HG02981 (cell line): Measurements from ENCODE around the gene OPHN1.
"Not testable (repeated sequence)": the region's sequence is repeated elsewhere in the genome, so short reads cannot be mapped to it uniquely, and the experiment has no call there.

Experiments used
- ATAC-seq: cut with Tn5 transposase; IDR thresholded peaks from one replicate; pipeline ENCODE4 v1.9.1; 2021; ENCODE audit warnings: mild to moderate bottlenecking, moderate library complexity; ENCODE audit not compliant: unreplicated experiment

OPHN1 gene

DNA sequence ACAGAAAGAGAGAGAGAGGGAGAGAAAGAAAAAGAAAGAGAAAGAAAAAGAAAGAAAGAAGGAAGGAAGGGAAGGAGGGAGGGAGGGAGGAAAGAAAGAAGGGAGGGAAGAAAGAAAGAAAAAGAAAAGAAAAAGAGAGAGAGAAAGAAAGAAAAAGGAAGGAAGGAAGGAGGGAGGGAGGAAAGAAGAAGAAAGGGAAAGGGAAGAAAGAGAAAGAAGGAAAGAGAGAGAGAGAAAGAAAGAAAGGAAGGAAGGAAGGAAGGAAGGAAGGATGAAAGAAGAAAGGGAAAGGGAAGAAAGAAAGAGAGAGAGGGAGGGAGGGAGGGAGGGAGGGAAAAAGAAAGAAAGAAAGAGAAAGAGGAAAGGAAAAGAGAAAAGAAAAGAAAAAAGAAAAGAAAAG lies 10.8 kb downstream of the OPHN1 start:
- ATAC-seq = no peak

DNA sequence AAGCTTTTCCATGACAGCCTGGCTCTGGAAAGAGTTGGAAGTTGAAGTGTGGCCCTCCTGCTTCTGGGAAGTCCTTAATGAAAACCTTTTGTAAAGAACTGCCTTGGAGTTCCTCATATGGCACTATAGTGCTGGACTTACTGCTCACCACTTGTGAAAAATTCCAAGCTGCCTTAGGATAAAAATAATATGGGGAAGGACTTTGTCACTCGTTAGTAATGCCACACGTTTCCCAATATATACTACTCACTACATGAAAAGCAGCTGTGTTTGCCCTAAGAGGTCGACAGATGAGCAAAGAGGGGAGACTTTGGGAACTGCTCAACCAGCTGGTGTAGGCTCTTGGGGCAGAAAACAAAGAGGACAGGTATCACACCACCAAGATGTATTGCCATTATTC lies 11.7 kb downstream of the OPHN1 start:
- no peak for ATAC-seq

DNA sequence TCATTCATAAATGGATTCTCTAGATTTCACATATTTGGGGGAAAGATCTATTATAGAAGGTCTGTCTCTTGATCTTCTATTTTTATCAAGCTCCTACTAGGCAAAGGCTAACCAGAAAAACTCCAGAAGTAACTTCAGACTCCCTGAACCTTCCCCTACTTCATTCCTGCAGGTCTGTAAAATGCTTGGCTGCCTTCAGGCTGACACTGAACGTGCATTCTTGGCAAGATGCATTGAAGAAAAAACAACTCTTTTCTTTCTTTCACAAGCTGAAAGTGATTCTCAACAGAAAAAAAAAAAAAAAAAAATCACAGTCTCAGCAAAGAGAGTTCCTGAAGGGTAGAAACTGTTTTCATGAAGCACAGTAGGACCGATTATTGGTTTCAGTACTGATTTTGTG lies 12.7 kb downstream of the OPHN1 start:
- no peak for ATAC-seq

DNA sequence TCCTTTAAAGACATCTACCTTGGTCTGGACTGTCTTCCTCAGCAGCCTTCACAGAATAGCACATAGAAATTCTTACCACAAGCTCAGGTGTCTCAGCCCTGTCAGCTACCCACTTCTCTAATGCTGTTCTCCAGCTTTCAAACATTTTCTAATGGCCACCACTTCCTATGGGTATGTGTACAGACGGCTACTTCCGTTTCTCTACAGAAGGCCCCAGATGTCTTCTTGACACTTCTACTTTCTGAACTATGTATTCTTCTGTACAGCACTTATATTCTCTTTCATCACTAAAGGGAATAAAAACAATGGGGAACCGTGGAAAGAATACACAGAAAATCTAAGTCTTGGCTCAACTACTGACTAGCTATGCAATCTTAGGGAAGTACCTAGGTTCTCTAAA lies 13.3 kb downstream of the OPHN1 start:
- no peak for ATAC-seq

DNA sequence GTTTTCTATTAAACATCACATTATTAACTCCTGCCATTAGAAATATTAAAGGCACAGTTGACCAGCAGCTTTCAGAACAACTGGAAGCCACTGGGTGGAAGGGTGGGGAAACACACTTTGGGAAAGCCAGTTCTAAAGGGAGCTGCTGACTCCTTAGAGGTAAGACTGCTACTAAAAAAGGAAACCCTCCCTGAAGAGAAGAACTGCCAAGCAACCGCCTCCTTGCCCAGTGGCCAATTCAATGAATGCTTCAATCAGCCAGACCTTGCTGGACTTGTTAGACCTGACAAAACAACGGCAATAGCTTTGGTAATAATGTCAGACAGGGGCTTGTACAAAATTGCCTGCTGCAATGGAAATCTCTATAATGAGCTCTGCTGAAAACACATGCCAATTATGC lies 15.6 kb downstream of the OPHN1 start:
- no peak for ATAC-seq

DNA sequence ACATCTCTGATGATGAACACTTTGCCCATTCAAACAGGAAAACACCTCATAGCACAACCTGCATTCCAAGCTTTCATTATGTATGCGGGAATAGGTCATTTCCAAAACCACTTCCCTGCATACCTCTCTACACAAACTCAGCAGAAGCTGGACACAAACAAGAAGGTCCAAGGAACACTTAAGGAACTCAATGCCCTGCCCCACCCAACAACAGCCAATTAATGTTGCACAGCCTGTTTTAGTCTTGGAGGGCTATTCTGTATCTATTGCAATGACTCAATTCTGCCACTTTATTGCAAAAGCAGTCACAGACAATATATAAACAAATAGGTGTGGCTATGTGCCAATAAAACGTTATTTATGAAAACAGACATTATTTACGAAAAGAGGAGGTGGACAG lies 16.7 kb downstream of the OPHN1 start:
- no peak for ATAC-seq

DNA sequence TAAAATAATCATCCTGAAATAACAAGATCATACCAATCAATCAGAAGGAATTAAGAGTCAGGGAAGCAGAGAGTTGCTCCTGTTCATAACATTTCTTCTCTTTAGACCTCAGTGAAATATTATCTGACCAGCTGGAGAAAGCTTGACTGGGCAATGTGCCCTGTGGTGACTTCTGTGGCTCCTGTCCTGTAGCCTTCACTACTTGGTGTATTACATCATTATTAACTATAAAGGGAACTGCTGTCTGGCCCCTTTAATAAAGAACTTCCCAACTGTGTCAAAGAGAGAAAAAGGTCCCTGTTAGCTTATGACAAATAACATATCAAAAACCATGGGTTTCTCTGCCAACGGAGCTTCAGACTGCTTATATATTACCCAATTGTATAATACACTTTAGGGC lies 18.0 kb downstream of the OPHN1 start:
- ATAC-seq = no peak

DNA sequence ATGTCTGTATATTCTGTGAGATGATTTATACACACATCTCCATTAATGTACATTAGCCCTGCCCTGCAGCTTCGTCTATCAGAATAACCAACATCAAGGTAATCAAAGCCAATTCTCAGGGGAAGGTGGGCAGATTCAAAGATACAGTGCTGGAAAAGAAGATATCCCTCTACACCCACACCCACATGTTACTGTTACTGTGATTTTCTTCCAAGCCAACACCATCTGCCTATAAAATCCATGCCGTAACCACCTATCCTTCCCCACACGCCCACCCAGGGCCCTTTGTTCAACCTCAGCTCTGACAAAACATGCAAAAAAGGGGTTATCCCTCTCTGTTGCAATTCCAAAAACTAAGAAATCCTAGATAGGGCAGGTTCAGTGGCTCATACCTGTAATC lies 20.0 kb downstream of the OPHN1 start:
- ATAC-seq = no peak

DNA sequence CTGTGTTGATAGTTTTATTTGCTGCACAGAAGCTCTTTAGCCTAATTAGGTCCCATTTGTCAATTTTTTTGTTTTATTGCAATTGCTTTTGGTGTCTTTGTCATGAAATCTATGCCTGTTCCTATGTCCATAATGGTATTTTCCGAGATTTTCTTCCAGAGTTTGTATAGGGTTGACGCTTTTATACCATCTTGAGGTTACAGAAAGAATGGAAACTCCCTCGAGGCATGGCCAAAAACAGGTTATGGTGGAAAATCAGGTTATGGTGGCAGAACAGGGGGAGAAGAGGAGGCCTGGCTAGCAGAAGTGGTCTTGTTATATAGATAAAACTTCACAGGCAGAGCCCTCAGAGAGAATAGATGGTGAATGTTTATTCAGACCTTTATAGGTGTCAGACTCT lies 21.6 kb downstream of the OPHN1 start:
- ATAC-seq = no peak

DNA sequence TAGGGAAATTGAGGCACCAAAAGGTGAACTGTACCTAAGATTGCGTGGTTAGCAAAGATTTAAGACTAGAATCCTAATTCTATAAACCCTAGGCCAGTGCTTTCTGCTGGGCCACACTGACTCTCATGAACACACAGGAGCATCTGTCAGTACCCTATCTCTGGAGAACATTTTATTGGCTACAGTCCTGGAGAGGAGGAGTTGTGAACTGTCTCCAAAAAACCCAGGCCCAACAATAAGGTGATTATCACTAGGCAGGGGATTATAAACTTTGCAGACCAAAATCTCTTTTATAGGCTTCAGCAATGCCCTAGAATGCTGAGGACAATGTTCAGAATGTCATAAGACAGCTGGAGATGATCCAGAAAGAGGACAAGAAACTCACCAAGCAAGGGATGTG lies 24.1 kb downstream of the OPHN1 start:
- no peak for ATAC-seq

DNA sequence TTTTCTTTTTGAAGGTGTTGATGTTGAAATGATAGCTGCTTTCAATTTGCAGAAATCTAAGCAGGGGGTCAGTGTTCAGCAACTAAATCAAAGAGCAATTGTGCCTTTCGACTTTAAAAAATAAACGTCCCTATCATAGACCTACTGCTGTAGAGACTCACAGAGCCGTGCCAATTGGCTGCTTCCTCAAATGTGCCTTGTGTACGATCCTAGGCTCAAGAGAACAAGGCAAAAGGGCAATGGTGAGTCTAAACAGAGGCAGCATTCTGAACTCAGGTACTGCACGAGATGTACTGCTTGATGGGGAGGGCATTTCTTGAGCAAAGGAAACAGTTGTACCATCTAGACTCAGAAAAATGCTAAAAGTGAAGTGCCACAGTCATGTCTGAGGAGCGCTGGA lies 29.8 kb downstream of the OPHN1 start:
- ATAC-seq = no peak

DNA sequence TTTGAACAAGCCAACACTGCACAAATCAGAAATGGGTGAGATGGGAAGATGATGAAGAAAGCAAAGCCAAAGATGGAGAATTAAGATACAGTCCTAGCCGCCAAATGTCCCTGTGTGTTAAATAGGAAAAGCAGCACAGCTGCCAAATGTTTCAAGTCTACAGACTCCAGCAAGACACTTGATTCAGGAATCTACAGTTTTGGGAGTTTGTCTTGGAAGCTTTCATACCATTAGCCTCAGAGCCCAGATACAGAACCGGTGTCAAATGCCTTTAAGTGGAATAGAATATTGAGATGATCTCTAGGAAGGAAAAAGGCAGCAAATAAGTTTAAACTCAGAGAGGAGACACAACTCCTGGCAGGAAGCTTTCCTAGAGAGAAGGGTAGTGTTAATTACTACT lies 30.3 kb downstream of the OPHN1 start:
- ATAC-seq = no peak

DNA sequence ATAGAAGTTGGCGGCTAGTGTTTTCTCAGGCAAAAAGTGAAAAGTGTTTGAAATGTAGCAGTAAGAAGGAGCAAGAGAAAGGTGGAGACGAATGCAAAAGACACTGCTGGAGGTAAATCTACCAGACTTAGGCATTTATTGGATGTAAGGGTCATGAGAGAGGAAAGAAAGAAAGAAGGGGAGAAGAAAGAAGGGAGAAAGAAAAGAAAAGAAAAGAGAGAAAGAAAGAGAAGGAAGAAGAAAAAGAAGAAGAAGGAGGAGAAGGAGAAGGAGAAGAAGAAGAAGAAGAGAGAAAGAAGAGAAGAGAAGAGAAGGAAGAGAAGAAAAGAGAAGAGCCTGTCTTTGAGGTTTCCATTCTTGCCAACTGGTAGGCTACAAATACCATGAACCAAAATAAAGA lies 31.2 kb downstream of the OPHN1 start:
- no peak for ATAC-seq

DNA sequence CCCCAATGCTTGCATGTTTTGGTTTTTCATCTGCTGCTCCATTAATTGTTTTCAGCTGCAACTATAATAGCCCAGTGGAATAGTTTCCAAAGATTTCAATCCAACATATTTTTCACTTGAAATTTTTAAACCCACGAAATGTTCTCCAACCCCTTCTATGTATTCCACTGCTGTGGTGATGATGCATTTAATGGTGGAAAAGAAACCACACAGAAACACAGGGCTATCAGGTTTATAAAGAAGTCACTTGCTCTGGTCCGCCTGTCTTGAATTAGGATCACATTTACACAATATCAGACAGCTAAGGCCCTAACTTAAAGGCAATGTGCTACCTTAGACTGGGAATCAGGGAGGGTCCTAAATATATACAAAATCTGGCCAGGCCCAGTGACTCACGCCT lies 35.0 kb downstream of the OPHN1 start:
- ATAC-seq = no peak

DNA sequence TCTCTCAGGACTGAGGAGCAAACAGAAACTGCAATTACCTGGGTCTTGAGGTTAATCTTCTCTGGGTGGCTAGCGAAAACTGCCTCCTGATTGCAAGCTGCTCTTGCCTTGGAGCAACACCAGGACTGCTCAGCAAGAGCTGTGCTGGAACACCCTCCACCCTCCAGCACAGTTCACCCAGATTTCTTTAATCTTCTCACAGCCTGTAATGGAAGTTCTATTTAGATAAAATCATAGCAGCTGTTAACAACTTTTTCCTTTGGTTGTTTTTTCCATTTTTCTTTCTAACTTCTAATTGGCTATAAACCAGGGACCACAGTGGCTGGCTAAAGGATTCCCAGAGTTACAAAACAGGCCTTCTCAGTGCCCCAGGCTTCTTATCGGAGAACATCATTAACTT lies 36.3 kb downstream of the OPHN1 start:
- no peak for ATAC-seq

DNA sequence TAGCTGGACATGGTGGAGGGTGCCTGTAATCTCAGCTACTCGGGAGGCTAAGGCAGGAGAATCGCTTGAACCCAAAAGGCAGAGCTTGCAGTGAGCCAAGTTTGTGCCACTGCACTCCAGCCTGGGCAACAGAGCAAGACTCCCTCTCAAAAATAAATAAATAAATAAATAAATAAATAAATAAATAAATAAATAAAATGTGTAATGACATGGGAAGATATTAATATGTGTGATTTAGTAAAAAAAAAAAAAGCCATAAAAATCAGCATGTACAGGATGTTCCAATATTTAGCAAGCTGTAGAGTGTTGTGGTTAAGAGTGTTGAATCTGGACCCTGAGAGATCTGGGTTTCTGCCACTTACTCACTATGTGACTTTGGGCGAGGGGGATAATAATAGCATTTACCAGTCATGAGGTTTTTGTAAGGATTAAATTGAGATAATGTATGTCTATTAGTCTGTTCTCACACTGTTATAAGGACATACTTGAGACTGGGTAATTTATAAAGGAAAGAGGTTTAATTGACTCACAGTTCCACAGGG lies 43.8 kb downstream of the OPHN1 start:
- not testable (repeated sequence) for ATAC-seq

DNA sequence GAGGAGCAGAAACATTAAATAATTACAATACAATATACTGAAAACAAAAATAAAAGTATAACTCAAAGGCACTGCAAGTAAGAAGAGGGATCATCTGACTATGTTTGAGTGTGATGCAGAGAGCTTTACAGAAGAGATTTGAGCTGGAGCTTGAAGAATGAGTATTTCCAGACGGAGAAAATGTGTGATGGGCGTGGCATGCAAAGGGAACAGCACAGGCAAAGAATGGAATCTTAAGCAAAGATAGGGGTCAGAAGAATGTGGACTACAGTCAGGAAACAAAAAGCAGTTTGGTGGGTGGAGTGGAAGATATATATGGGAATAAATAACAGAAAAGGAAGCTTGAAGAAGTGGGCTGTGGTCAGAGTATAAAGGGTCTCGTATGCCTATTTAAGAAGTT lies 45.5 kb downstream of the OPHN1 start:
- no peak for ATAC-seq

DNA sequence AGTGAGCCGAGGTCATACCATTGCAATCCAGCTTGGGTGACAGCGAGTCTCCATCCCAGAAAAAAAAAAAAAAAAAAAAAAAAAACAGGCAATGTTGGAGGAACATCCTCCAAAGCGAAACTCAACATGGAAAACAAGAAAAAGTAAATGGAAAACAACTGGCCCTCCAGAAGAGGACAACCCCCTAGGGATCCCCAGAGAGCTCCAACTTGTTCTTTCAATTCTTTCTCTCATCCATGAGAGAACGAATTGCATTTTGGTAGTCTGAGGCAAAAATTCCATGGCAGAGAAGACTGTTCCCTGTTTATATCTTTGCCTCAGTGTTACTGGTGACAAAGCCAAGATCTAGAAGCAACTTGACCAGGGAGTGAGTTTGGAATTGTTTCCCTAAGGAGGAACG lies 49.8 kb downstream of the OPHN1 start:
- no peak for ATAC-seq

DNA sequence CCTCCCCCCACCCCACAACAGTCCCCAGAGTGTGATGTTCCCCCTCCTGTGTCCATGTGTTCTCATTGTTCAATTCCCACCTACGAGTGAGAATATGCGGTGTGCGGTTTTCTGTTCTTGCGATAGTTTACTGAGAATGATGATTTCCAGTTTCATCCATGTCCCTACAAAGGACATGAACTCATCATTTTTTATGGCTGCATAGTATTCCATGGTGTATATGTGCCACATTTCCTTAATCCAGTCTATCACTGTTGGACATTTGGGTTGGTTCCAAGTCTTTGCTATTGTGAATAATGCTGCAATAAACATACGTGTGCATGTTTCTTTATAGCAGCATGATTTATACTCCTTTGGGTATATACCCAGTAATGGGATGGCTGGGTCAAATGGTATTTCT lies 55.7 kb downstream of the OPHN1 start:
- not testable (repeated sequence) for ATAC-seq

DNA sequence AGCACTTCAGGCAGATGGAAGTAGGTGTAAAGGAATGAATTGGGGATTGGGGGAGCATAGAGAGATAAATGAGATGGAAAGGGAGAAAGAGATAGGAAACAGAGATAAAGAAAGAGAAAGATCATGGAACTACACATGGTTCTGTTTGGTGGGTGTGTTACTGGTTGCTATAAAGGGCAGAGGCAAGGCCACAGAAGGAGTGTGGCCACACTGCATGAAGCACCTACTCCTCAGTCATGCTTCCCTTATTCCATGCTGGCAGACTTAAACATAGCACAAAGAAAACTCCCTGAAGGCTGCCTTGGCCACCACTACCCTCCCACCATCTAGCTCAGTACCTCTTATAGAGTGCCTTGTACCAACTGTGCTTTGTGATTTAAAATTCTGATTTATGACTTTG lies 56.9 kb downstream of the OPHN1 start:
- no peak for ATAC-seq

DNA sequence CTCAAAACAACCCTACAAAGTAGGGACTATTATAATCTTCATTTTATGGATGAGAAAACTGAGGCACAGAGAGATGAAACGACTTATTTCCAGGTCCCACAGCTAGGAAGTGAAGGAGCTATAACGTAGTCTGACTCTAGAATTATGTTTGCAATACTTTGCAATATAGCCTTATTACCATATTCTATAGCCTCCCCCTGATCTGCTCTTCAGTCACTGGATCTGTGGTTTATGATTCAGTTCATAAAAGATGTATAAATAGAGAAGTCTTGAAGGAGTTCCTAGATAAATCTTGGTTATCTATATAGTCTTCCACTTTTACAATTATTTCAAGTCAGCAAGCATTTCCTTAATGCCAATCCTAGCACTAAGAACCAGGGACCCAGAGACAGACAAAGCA lies 57.5 kb downstream of the OPHN1 start:
- ATAC-seq = no peak

DNA sequence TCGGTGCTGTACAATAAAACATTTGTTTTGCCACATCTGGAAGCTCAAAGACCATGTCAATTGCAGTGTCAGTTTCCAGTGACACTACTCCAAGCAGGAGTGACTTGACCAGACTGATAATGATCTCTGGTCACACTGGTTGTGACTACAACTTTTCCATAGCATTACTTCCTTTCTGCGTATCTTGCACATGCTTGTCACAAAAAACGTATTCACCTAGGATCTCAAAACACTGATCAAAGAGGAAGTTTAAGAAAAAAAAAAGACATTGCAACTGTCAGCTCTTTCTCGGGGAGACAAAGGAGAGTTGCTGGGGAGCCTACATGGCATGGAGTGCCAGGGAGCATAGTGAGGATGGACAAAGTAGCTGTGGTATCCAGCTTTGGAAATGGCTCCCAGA lies 60.6 kb downstream of the OPHN1 start:
- ATAC-seq = no peak

DNA sequence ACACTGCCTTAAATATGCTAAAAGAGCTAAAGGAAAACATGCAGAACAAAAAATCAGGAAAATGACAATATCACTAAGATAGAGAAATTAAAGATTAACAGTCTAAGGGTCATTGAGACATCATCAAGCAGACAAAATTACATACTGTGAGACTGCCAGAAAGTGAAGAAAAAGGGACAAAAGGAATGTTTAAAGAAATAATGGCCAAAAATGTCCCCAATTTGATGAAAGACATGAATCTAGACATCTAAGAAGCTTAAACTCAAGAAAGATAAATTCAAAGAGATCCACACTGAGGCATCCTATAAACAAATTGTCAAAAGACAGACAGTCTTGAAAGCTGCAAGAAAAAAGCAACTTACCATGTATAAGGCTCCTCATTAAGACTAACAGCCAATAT lies 63.7 kb downstream of the OPHN1 start:
- no peak for ATAC-seq

DNA sequence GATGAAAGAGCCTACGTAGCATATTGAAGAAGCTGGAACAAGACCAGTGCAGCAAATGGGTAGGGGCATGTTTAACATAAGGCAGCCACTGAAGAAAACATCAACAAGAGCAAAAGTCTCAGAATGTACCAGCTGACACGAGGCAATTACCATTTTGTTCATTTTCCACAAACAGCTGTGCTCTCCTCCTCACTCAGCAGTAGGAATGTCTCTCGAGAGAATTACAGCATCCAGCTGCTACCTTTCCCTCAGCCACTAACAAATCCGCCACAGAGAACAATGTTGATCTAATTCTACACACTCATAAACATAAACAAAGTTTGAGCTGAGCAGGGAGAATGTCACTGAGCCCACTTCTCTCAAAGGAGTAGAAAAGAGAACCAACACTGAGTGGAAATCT lies 68.0 kb downstream of the OPHN1 start:
- no peak for ATAC-seq
